Cardiac muscle cell (in vitro differentiated cells and primary cell): ENCODE data around the gene UROS. TPM values are rescaled to one million over a fixed set of nuclear protein-coding genes. Genes with fewer than 3 reads are reported as not detected.
A peak's percentile ranks its signal among the peaks of the same experiment; 100 is the strongest.

Experiments used
- DNase-seq, 2 donors: peaks; one replicate each; pipeline versions ENCODE4 v3.0.0 to v3.0.0-alpha.2; 2010 to 2017; ENCODE audit warnings: low read depth in 1 of 2, low spot score in 1 of 2
- H3K27ac ChIP-seq: fragments of 200-600 bp; sonication (generic); 2 replicates; pipeline ENCODE4 v1.5.1; 2016
- H3K27me3 ChIP-seq: fragments of 200-600 bp; sonication (generic); 2 replicates; pipeline ENCODE4 v1.6.0; 2016; ENCODE audit warnings: control low read depth
- H3K36me3 ChIP-seq: fragments of 200-600 bp; sonication (generic); 2 replicates; pipeline ENCODE4 v1.5.1; 2016; ENCODE audit warnings: control low read depth
- H3K4me1 ChIP-seq: fragments of 200-600 bp; sonication (generic); 2 replicates; pipeline ENCODE4 v1.8.1; 2017; ENCODE audit warnings: low read depth, mild to moderate bottlenecking, mixed run types
- H3K4me3 ChIP-seq: fragments of 200-600 bp; sonication (generic); 2 replicates; pipeline ENCODE4 v1.5.1; 2016; ENCODE audit warnings: mild to moderate bottlenecking
- H3K9me3 ChIP-seq: fragments of 200-600 bp; sonication (generic); 2 replicates; pipeline ENCODE4 v1.5.1; 2017; ENCODE audit warnings: low read depth, mild to moderate bottlenecking, control low read depth
- polyA plus RNA-seq: library from polyadenylated mRNA; unstranded; fragments of >200 nt; fragmentation: Nextera tagmentation; extraction: Ambion mirVana; gene quantifications from 2 replicates; pipeline ENCODE4 v1.2.1, GENCODE V29; 2016
- total RNA-seq: library from RNA; depleted of rRNA; stranded (reverse); fragments of >200 nt; gene quantifications from 2 replicates; pipeline ENCODE4 v1.2.3, GENCODE V29; 2016
- TF ChIP-seq, protein P1 (sequence below): IDR thresholded peaks from 2 replicates; pipeline ENCODE4 v1.5.1; 2012; ENCODE audit warnings: low read depth, mild to moderate bottlenecking, low read length

Gene UROS
- total and polyA plus RNA-seq, 2 experiments from 2014 or later: 88.4 to 211 TPM

DNA sequence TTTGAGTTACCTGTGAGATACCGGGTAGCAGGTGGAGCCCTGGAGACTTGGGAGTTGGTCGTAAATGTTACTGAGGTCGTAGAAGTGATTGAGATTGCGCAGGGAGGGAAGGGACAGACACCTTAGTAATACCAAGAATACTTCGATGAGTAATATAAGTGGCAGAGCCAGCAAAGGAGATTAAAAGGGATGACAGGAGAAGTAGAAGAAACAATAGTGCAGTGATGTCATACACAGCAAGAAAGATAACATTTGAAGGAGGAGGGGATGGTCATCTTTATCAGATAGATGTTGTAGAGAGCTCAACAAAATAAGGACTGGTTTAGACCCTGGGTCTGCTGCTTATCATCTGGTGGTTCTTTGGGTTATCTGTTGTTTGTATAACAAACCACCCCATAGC, 5.3 kb upstream of the UROS start:
- no peaks in the 10 kb centered on the region for H3K27me3 ChIP-seq
- no peak overlapping the region for H3K27ac ChIP-seq
- peaks cover 45% of the 10 kb centered on the region for H3K36me3 ChIP-seq
- H3K4me1 ChIP-seq: peaks cover 5% of the 10 kb centered on the region
- no peak overlapping the region for H3K4me3 ChIP-seq
- TF ChIP-seq, protein P1, sequence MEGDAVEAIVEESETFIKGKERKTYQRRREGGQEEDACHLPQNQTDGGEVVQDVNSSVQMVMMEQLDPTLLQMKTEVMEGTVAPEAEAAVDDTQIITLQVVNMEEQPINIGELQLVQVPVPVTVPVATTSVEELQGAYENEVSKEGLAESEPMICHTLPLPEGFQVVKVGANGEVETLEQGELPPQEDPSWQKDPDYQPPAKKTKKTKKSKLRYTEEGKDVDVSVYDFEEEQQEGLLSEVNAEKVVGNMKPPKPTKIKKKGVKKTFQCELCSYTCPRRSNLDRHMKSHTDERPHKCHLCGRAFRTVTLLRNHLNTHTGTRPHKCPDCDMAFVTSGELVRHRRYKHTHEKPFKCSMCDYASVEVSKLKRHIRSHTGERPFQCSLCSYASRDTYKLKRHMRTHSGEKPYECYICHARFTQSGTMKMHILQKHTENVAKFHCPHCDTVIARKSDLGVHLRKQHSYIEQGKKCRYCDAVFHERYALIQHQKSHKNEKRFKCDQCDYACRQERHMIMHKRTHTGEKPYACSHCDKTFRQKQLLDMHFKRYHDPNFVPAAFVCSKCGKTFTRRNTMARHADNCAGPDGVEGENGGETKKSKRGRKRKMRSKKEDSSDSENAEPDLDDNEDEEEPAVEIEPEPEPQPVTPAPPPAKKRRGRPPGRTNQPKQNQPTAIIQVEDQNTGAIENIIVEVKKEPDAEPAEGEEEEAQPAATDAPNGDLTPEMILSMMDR: no peak
- H3K9me3 ChIP-seq: no peaks in the 10 kb centered on the region
- DNase-seq: no peak

DNA sequence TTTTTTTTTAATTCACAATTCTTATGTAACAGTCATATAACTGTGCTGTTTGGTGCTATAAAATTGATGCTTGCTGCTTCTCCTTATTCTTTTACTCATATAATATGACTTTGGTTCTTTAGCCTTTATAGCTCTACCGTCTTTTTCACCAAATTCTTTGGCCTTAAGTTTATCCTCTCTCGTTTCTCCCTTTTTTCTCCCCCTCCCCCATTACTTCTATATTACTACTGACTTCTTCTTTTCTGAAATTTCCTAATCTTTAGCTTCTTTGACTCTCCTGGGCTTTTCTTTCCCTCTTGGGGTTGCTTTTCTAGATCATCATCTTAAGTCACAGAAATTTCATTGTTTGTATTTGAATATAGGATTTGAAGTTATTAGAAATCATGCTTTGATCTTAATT, 4.1 kb upstream of the UROS start:
- Histone ChIP-seq H3K4me1 (peaks cover 5% of the 10 kb centered on the region), H3K27ac (no peak overlapping the region), H3K27me3 (no peaks in the 10 kb centered on the region), H3K9me3 (no peaks in the 10 kb centered on the region), H3K4me3 (no peak overlapping the region), H3K36me3 (peaks cover 37% of the 10 kb centered on the region)
- TF ChIP-seq, protein P1: no peak
- DNase-seq: no peak

DNA sequence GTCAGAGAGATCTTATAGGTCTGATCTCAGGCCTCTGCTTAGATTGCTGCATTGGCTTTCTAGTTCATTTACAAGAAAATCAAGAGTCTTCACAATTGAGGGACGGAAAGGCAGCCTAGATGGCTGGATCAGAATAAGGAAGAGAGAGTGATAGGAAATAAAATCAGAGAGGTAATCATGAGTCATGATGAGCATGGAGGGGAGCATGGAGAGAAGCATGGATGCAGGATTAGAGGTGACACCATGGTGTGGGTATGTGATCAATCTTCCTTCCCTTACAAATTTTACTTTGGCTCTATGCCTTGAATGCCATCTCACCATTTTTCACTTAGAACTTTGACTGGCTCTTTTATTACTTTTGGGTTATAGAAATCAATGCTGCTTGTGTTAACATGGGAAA, 1.7 kb upstream of the UROS start:
- no peak for DNase-seq

DNA sequence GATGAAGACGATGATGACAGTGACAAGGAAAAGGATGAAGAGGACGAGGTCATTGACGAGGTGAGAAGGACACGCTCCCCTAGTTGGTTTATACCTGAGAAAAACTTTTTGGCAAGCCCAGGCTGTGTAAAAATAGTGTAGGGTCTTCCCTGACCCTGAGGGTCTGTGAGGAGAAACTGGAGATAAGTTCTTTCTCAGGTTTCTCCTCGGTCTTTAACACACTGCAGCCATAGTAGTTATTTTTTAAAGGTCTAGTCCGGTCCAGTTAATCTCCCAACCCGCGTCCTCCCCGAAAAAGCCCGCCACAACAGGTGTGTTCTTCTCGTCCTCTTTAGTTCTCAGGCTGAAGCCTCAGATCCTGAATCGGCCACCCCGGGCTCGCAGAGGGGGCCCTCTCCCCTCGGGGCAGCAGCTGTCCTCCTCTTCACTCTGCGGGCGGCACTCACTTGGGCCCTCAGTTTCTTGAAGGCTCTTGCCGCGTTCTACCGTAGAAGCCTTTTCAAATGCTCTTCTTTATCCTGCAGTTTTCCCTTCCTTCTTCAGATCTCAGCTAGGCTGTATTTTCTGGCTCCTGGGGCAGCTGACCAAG, 699 bp upstream of the UROS start:
- peak overlapping the region; percentile 98 for H3K27ac ChIP-seq
- TF ChIP-seq, protein P1: no peak
- peak overlapping the region; percentile 87 for H3K4me3 ChIP-seq
- H3K4me1 ChIP-seq: peaks cover 5% of the 10 kb centered on the region
- DNase-seq: peak in 1 of 2 donors; percentile 15
- no peaks in the 10 kb centered on the region for H3K27me3 ChIP-seq
- no peaks in the 10 kb centered on the region for H3K9me3 ChIP-seq
- peaks cover 6% of the 10 kb centered on the region for H3K36me3 ChIP-seq

More for the DNA sequence above, 1.7 kb upstream of the UROS start:
- H3K4me1 ChIP-seq: peaks cover 5% of the 10 kb centered on the region
- H3K27me3 ChIP-seq: no peaks in the 10 kb centered on the region
- H3K9me3 ChIP-seq: no peaks in the 10 kb centered on the region
- H3K4me3 ChIP-seq: peak overlapping the region; percentile 87
- TF ChIP-seq, protein P1: no peak
- H3K27ac ChIP-seq: no peak overlapping the region
- H3K36me3 ChIP-seq: peaks cover 15% of the 10 kb centered on the region

DNA sequence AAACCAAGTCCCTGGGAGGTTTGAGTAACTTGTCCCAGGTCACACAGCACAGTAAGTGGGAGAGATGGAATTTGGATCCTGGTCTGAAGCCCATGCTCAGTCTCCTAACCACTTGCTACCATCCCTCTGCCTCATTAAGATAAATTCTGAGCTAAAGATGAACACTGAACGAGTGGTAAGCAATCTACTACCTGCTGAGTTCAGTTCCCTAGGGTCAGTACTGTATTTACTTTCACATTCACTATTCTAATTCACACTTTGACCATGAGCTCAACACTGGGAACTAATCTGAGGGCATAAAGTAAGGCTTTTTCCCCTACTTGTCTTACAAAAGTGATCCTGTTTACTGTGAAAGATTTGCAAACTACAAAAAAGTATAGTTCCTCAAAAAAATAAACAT, 2.4 kb downstream of the UROS start:
- TF ChIP-seq, protein P1: no peak
- no peak for DNase-seq
- Histone ChIP-seq H3K4me3 (no peak overlapping the region), H3K36me3 (no peaks in the 10 kb centered on the region), H3K27me3 (no peaks in the 10 kb centered on the region), H3K9me3 (no peaks in the 10 kb centered on the region), H3K4me1 (peaks cover 10% of the 10 kb centered on the region), H3K27ac (no peak overlapping the region)
